Testis (tissue), 2 donors: ENCODE measurements around the gene NACC2.

Experiments used
- POLR2A ChIP-seq: fragments of 450-650 bp; IDR thresholded peaks from one replicate; pipeline ENCODE4 v1.6.1; 2017; ENCODE audit warnings: antibody characterized with exemption, mild to moderate bottlenecking, moderate library complexity
- TF ChIP-seq, protein P1 (sequence below), 3 experiments: fragments of 450-650 bp in 2 of 3; fragments of 200-600 bp in 1 of 3; sonication (generic) in 1 of 3; IDR thresholded peaks; one replicate each; pipeline ENCODE4 v1.5.1; 2016 to 2019; ENCODE audit warnings: antibody characterized with exemption in 3 of 3, mild to moderate bottlenecking in 2 of 3, moderate library complexity in 1 of 3

DNA sequence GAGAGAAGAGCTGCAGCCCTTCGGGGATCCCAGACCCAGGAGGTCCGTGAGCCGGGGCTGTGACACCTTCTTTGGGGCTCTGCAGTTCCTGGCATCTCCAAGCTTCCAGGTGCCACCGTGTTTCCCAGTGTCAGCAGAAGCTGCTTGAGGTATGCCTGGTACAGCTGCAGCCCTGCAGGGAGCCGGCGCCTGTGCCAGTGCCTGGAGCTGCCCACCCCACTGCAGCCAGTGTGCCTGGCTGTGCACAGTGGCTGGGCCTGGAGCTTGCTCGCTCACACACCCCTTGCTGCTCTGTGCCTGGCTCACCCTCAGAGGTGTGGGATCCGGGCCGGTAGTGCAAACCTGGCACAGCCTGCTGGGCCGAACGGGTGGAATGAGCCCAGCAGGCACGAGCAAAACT is 65.5 kb downstream of the NACC2 start:
- TF ChIP-seq, protein P1, sequence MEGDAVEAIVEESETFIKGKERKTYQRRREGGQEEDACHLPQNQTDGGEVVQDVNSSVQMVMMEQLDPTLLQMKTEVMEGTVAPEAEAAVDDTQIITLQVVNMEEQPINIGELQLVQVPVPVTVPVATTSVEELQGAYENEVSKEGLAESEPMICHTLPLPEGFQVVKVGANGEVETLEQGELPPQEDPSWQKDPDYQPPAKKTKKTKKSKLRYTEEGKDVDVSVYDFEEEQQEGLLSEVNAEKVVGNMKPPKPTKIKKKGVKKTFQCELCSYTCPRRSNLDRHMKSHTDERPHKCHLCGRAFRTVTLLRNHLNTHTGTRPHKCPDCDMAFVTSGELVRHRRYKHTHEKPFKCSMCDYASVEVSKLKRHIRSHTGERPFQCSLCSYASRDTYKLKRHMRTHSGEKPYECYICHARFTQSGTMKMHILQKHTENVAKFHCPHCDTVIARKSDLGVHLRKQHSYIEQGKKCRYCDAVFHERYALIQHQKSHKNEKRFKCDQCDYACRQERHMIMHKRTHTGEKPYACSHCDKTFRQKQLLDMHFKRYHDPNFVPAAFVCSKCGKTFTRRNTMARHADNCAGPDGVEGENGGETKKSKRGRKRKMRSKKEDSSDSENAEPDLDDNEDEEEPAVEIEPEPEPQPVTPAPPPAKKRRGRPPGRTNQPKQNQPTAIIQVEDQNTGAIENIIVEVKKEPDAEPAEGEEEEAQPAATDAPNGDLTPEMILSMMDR (IDR thresholded peaks at IDR 0.05) = no peak
- no peak for TF ChIP-seq POLR2A
